ENCODE data around the gene UHMK1.

Gene UHMK1

GRCh38 chr1:162543228-162543627, 45.6 kb downstream of the UHMK1 start:
- Mint-ChIP-seq H3K4me3 (no peak overlapping the region), H3K4me1 (no peaks in the 10 kb centered on the region), H3K27me3 (no peaks in the 10 kb centered on the region), H3K27ac (no peak overlapping the region), H3K9me3 (peaks cover 14% of the 10 kb centered on the region), H3K36me3 (ENCODE audit: low read depth) (peaks cover 2% of the 10 kb centered on the region)
- ATAC-seq (no peak), DNase-seq (no peak)

- no peaks in the 10 kb centered on the region for H3K27me3 Mint-ChIP-seq
- no peaks in the 10 kb centered on the region for H3K4me1 Mint-ChIP-seq
- ATAC-seq (no peak), DNase-seq (no peak)
- no peak overlapping the region for H3K4me3 Mint-ChIP-seq
- H3K36me3 Mint-ChIP-seq (ENCODE audit: low read depth), result no peaks in the 10 kb centered on the region
- peaks cover 4% of the 10 kb centered on the region for H3K9me3 Mint-ChIP-seq
- no peak overlapping the region for H3K27ac Mint-ChIP-seq
These were observed 50.6 kb downstream of the UHMK1 start for GRCh38 chr1:162548170-162548569.

- no peaks in the 10 kb centered on the region for H3K4me1 Mint-ChIP-seq
These were observed 51.4 kb downstream of the UHMK1 start for GRCh38 chr1:162549001-162549400.

GRCh38 chr1:162550925-162551324, 53.3 kb downstream of the UHMK1 start:
- ATAC-seq (no peak), DNase-seq (no peak)
- no peaks in the 10 kb centered on the region for H3K4me1 Mint-ChIP-seq
- no peaks in the 10 kb centered on the region for H3K9me3 Mint-ChIP-seq
- no peak overlapping the region for H3K27ac Mint-ChIP-seq
- no peaks in the 10 kb centered on the region for H3K36me3 Mint-ChIP-seq (ENCODE audit: low read depth)
- H3K4me3 Mint-ChIP-seq, result no peak overlapping the region
- H3K27me3 Mint-ChIP-seq, result no peaks in the 10 kb centered on the region

More at GRCh38 chr1:162549001-162549400, 51.4 kb downstream of the UHMK1 start:
- Mint-ChIP-seq H3K36me3 (ENCODE audit: low read depth) (no peaks in the 10 kb centered on the region), H3K27ac (no peak overlapping the region), H3K4me3 (no peak overlapping the region), H3K27me3 (no peaks in the 10 kb centered on the region), H3K9me3 (no peaks in the 10 kb centered on the region)
- no peak for DNase-seq
- no peak for ATAC-seq

GRCh38 chr1:162551969-162552683, 54.5 kb downstream of the UHMK1 start:
- H3K4me1 Mint-ChIP-seq, result no peaks in the 10 kb centered on the region
- H3K9me3 Mint-ChIP-seq, result no peaks in the 10 kb centered on the region
- ATAC-seq (no peak), DNase-seq (no peak)
- no peaks in the 10 kb centered on the region for H3K36me3 Mint-ChIP-seq (ENCODE audit: low read depth)
- no peak overlapping the region for H3K27ac Mint-ChIP-seq
- no peak overlapping the region for H3K4me3 Mint-ChIP-seq
- no peaks in the 10 kb centered on the region for H3K27me3 Mint-ChIP-seq

- no peak for DNase-seq
- no peaks in the 10 kb centered on the region for H3K27me3 Mint-ChIP-seq
- H3K9me3 Mint-ChIP-seq, result no peaks in the 10 kb centered on the region
- H3K36me3 Mint-ChIP-seq (ENCODE audit: low read depth), result no peaks in the 10 kb centered on the region
- H3K27ac Mint-ChIP-seq, result no peak overlapping the region
- no peak for ATAC-seq
- no peaks in the 10 kb centered on the region for H3K4me1 Mint-ChIP-seq
- H3K4me3 Mint-ChIP-seq, result no peak overlapping the region
These were observed 55.1 kb downstream of the UHMK1 start for GRCh38 chr1:162552684-162553252.

- no peak for ATAC-seq
- no peak overlapping the region for H3K4me3 Mint-ChIP-seq
- H3K27ac Mint-ChIP-seq, result no peak overlapping the region
- no peaks in the 10 kb centered on the region for H3K36me3 Mint-ChIP-seq (ENCODE audit: low read depth)
- no peaks in the 10 kb centered on the region for H3K9me3 Mint-ChIP-seq
- no peak for DNase-seq
- H3K27me3 Mint-ChIP-seq, result no peaks in the 10 kb centered on the region
- no peaks in the 10 kb centered on the region for H3K4me1 Mint-ChIP-seq
These were observed 56.6 kb downstream of the UHMK1 start for GRCh38 chr1:162554258-162554657.

- H3K36me3 Mint-ChIP-seq (ENCODE audit: low read depth), result peaks cover 2% of the 10 kb centered on the region
- DNase-seq, result no peak
- H3K27ac Mint-ChIP-seq, result no peak overlapping the region
- no peaks in the 10 kb centered on the region for H3K27me3 Mint-ChIP-seq
- no peaks in the 10 kb centered on the region for H3K9me3 Mint-ChIP-seq
- ATAC-seq, result no peak
- H3K4me1 Mint-ChIP-seq, result peaks cover 17% of the 10 kb centered on the region
- no peak overlapping the region for H3K4me3 Mint-ChIP-seq
These were observed 59.9 kb downstream of the UHMK1 start for GRCh38 chr1:162557536-162557935.

GRCh38 chr1:162560303-162561036, 62.9 kb downstream of the UHMK1 start:
- ATAC-seq (no peak), DNase-seq (no peak)
- Mint-ChIP-seq H3K4me1 (peaks cover 43% of the 10 kb centered on the region), H3K4me3 (peak overlapping the region; percentile 87), H3K27ac (peak overlapping the region; percentile 92), H3K9me3 (no peaks in the 10 kb centered on the region), H3K36me3 (ENCODE audit: low read depth) (peaks cover 4% of the 10 kb centered on the region), H3K27me3 (no peaks in the 10 kb centered on the region)

GRCh38 chr1:162561037-162561615, 63.5 kb downstream of the UHMK1 start:
- Mint-ChIP-seq H3K4me3 (peak overlapping the region; percentile 87), H3K27ac (peak overlapping the region; percentile 92)

GRCh38 chr1:162561616-162562469, 64.2 kb downstream of the UHMK1 start, which contains the start of gene UAP1:
UAP1 (plus strand) TSS chr1:162561722; CDS start chr1:162566069, 4,347 bp downstream.
- ATAC-seq, result peak; percentile 42
- Mint-ChIP-seq H3K4me3 (peak within 1 kb of the TSS; percentile 87), H3K36me3 (ENCODE audit: low read depth) (peaks cover 15% of the 10 kb centered on the region), H3K9me3 (no peaks in the 10 kb centered on the region), H3K27ac (peak within 1 kb of the TSS; percentile 92), H3K27me3 (no peaks in the 10 kb centered on the region), H3K4me1 (peaks cover 47% of the 10 kb centered on the region)
- DNase-seq, result peak; percentile 26

More at GRCh38 chr1:162561037-162561615, 63.5 kb downstream of the UHMK1 start:
- peaks cover 47% of the 10 kb centered on the region for H3K4me1 Mint-ChIP-seq
- no peaks in the 10 kb centered on the region for H3K27me3 Mint-ChIP-seq
- H3K36me3 Mint-ChIP-seq (ENCODE audit: low read depth), result peaks cover 9% of the 10 kb centered on the region
- no peaks in the 10 kb centered on the region for H3K9me3 Mint-ChIP-seq
- ATAC-seq (peak; percentile 96), DNase-seq (peak; percentile 99)

GRCh38 chr1:162562470-162562828, 64.8 kb downstream of the UHMK1 start:
- peaks cover 47% of the 10 kb centered on the region for H3K4me1 Mint-ChIP-seq
- peak overlapping the region; percentile 87 for H3K4me3 Mint-ChIP-seq
- DNase-seq (no peak), ATAC-seq (no peak)
- H3K27ac Mint-ChIP-seq, result peak overlapping the region; percentile 77
- H3K36me3 Mint-ChIP-seq (ENCODE audit: low read depth), result peaks cover 18% of the 10 kb centered on the region
- no peaks in the 10 kb centered on the region for H3K9me3 Mint-ChIP-seq
- no peaks in the 10 kb centered on the region for H3K27me3 Mint-ChIP-seq

- Mint-ChIP-seq H3K9me3 (no peaks in the 10 kb centered on the region), H3K27me3 (no peaks in the 10 kb centered on the region), H3K4me1 (peaks cover 47% of the 10 kb centered on the region), H3K36me3 (ENCODE audit: low read depth) (peaks cover 32% of the 10 kb centered on the region), H3K4me3 (peak overlapping the region; percentile 12), H3K27ac (peak overlapping the region; percentile 14)
- ATAC-seq, result no peak
- no peak for DNase-seq
These were observed 67.2 kb downstream of the UHMK1 start for GRCh38 chr1:162564762-162565218.

- no peaks in the 10 kb centered on the region for H3K27me3 Mint-ChIP-seq
- no peak overlapping the region for H3K27ac Mint-ChIP-seq
- H3K4me1 Mint-ChIP-seq, result peaks cover 43% of the 10 kb centered on the region
- no peak overlapping the region for H3K4me3 Mint-ChIP-seq
- no peak for ATAC-seq
- peaks cover 35% of the 10 kb centered on the region for H3K36me3 Mint-ChIP-seq (ENCODE audit: low read depth)
- DNase-seq, result no peak
- H3K9me3 Mint-ChIP-seq, result no peaks in the 10 kb centered on the region
These were observed 67.8 kb downstream of the UHMK1 start for GRCh38 chr1:162565460-162565859.
